Activated CD4-positive, CD25-positive, alpha-beta regulatory T cell treated with anti-CD3 and anti-CD28 coated beads, Interleukin-2, amount 50 U/mL, for 24 hours (primary cell): ENCODE measurements around the gene STEEP1.

ENCODE experiments used
- ATAC-seq, 2 donors: fragments of 150-1000 bp; cut with Tn5 transposase; one replicate each; pipeline ENCODE4 v1.10.0; 2021; ENCODE audit warnings: mild to moderate bottlenecking in 1 of 2, moderate library complexity in 1 of 2

STEEP1 gene

GRCh38 chrX:119488749-119489148, 76.5 kb downstream of the STEEP1 start:
- ATAC-seq = no peak
